Activated T-cell treated with anti-CD3 and anti-CD28 coated beads for 4 hours (primary cell): ENCODE measurements around the gene GHRH.

Experiments
- DNase-seq: peaks from one replicate; pipeline ENCODE4 v3.0.0-alpha.2; 2020

The GHRH gene

GRCh38 chr20:37235065-37235464, 26.5 kb downstream of the GHRH start:
- no peak for DNase-seq

- DNase-seq = no peak
These were observed 27.4 kb downstream of the GHRH start for GRCh38 chr20:37234254-37234581.

GRCh38 chr20:37233548-37234253, 27.9 kb downstream of the GHRH start:
- DNase-seq = no peak

- DNase-seq = no peak
These were observed 29.5 kb downstream of the GHRH start for GRCh38 chr20:37231947-37232630.

GRCh38 chr20:37230200-37230599, 31.4 kb downstream of the GHRH start:
- DNase-seq = no peak

- no peak for DNase-seq
These were observed 32.3 kb downstream of the GHRH start for GRCh38 chr20:37229357-37229756.

- DNase-seq = no peak
These were observed 33.0 kb downstream of the GHRH start for GRCh38 chr20:37228656-37229055.

GRCh38 chr20:37228082-37228481, 33.5 kb downstream of the GHRH start:
- no peak for DNase-seq

- DNase-seq = no peak
These were observed 34.7 kb downstream of the GHRH start for GRCh38 chr20:37226889-37227288.

- no peak for DNase-seq
These were observed 36.5 kb downstream of the GHRH start for GRCh38 chr20:37225146-37225545.

GRCh38 chr20:37223053-37223452, 38.6 kb downstream of the GHRH start:
- no peak for DNase-seq

GRCh38 chr20:37222086-37222485, 39.5 kb downstream of the GHRH start:
- no peak for DNase-seq

GRCh38 chr20:37220731-37221130, 40.9 kb downstream of the GHRH start:
- no peak for DNase-seq

GRCh38 chr20:37219751-37220668, 41.6 kb downstream of the GHRH start:
- no peak for DNase-seq

- DNase-seq = no peak
These were observed 42.6 kb downstream of the GHRH start for GRCh38 chr20:37218976-37219375.

- DNase-seq = no peak
These were observed 43.2 kb downstream of the GHRH start for GRCh38 chr20:37218441-37218840.

- no peak for DNase-seq
These were observed 51.8 kb downstream of the GHRH start for GRCh38 chr20:37209661-37210314.

- no peak for DNase-seq
These were observed 52.4 kb downstream of the GHRH start for GRCh38 chr20:37209193-37209592.

GRCh38 chr20:37207171-37207570, 54.4 kb downstream of the GHRH start:
- DNase-seq = no peak

- no peak for DNase-seq
These were observed 55.8 kb downstream of the GHRH start for GRCh38 chr20:37205794-37206193.

GRCh38 chr20:37205130-37205529, 56.5 kb downstream of the GHRH start:
- DNase-seq = no peak

- no peak for DNase-seq
These were observed 57.6 kb downstream of the GHRH start for GRCh38 chr20:37204056-37204455.

- no peak for DNase-seq
These were observed 59.2 kb downstream of the GHRH start for GRCh38 chr20:37202267-37202943.
